Loucy (cell line): ENCODE data around the gene TMEM250.

ENCODE experiments used
- EZH2phosphoT487 ChIP-seq: fragments of 200-600 bp; IDR thresholded peaks from 2 replicates; pipeline ENCODE4 v1.6.1; 2018; ENCODE audit warnings: antibody characterized with exemption, mild to moderate bottlenecking, moderate library complexity, borderline replicate concordance
- TF ChIP-seq, protein P1 (sequence below): fragments of 200-600 bp; sonication (generic); conservative IDR thresholded peaks from 2 replicates; pipeline ENCODE4 v1.5.1; 2014; ENCODE audit warnings: mild to moderate bottlenecking, antibody characterized with exemption, low read length

DNA sequence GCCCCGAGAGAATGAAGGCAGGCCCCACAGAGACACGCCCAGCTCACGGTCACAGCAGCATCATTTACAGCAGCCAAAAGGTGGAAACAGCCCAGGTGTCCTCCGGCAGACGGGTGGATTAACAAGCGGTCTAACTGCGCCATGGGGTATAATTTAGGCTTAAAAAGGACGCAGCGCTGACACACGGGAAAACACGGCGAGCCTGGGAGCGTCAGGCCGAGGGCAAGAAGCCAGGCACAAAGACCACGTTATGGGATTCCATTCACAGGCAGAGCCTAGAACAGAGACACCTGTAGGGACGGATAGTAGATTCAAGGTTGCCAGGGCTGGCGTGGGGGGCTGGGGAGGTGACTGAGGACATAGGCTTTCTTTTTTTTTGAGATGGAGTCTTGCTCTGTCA lies 36.9 kb upstream of the TMEM250 start:
- TF ChIP-seq, protein P1, sequence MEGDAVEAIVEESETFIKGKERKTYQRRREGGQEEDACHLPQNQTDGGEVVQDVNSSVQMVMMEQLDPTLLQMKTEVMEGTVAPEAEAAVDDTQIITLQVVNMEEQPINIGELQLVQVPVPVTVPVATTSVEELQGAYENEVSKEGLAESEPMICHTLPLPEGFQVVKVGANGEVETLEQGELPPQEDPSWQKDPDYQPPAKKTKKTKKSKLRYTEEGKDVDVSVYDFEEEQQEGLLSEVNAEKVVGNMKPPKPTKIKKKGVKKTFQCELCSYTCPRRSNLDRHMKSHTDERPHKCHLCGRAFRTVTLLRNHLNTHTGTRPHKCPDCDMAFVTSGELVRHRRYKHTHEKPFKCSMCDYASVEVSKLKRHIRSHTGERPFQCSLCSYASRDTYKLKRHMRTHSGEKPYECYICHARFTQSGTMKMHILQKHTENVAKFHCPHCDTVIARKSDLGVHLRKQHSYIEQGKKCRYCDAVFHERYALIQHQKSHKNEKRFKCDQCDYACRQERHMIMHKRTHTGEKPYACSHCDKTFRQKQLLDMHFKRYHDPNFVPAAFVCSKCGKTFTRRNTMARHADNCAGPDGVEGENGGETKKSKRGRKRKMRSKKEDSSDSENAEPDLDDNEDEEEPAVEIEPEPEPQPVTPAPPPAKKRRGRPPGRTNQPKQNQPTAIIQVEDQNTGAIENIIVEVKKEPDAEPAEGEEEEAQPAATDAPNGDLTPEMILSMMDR, result no peak
- TF ChIP-seq EZH2phosphoT487, result no peak
